Activated T-cell treated with anti-CD3 and anti-CD28 coated beads for 1 hour (primary cell): ENCODE data around the gene RAB28.

Source experiments
- DNase-seq: peaks from one replicate; pipeline ENCODE4 v3.0.0-alpha.2; 2020; ENCODE audit warnings: low read depth

The RAB28 gene

GRCh38 chr4:13509442-13509841, 25.3 kb upstream of the RAB28 start:
- DNase-seq, result no peak

GRCh38 chr4:13504374-13504773, 20.2 kb upstream of the RAB28 start:
- no peak for DNase-seq

DNA sequence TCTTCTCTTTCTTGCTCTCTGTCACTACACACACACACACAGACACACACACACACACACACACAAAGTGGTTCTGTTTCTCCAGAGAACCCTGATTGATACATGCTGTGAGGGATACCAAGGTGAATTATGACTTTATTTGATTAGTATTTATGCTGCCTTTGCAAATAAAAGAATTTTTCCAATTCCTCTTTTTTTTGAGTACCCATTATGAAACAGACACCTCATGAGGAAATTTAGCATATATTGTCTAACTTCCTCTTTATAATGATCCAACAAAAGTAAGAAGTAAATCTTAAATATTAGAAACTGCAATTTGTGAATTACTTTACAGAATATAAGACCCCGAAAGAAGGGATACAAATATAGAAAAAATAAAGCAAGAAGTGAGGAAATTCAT, 14.3 kb upstream of the RAB28 start:
- DNase-seq, result no peak

DNA sequence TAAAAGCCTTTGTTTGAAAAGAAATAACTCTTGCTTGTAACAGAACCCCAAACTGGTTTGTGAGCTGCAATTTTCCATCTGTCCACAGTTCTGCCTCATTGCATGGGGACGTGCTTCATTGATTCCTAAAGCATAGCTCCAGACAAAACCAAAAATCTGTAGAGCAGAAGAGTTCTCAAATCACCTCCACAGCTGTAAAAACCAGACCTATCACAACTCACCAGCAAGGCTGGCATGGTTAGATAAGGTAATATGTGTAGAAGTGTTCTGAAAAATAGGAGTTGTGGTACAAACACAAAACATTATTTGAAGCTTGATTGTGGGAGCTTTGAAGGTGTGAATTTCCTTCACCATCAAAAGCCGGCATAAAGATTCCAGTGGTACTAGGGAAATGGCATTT, 12.5 kb upstream of the RAB28 start:
- DNase-seq, result no peak

DNA sequence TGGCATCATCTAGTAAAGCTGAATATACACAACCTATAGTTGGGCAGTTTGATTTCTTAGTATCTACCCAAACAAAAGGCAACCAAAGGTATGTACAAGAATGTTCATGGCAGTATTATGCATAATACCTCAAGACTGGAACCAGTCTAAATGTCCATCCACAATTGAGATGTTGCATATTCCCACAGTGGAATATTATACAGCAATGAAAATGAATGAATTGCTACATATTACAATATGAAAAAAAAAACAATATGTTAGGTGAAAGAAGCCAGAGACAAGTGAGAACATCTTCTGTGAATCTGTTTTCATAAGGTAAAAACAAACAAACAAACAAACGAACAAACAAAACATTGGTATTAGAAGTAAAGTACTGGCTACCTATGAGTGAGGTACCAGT, 11.6 kb upstream of the RAB28 start:
- no peak for DNase-seq

DNA sequence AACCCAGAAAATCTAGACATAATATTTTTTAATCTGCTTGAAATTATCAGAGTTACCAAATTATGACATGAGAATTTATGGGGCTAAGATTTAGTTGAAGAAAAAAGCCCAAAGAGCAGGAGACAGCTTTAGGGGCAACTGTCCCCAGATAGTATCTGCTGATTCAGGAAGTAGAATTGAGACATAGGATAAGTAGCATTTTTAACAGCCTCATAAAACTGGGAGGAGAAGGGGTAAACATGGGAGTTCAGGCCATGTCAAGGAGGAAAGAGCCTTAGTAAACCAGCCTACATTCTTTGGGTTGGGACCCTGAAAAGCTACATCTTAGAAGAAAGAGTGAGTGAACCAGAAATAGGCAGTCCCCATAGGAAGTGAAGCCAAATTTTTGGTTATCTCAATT, 9.7 kb upstream of the RAB28 start:
- DNase-seq, result no peak

GRCh38 chr4:13492747-13493146, 8.6 kb upstream of the RAB28 start:
- no peak for DNase-seq

- DNase-seq, result no peak
These were observed 645 bp upstream of the RAB28 start for GRCh38 chr4:13484749-13485221.

- DNase-seq, result peak; percentile 3
These were observed 395 bp downstream of the RAB28 start for GRCh38 chr4:13483768-13484121.

- DNase-seq, result no peak
These were observed 888 bp downstream of the RAB28 start for GRCh38 chr4:13483136-13483767.

- DNase-seq, result no peak
These were observed 2.6 kb downstream of the RAB28 start for GRCh38 chr4:13481569-13481968.

- no peak for DNase-seq
These were observed 5.4 kb downstream of the RAB28 start for GRCh38 chr4:13478707-13479106.

DNA sequence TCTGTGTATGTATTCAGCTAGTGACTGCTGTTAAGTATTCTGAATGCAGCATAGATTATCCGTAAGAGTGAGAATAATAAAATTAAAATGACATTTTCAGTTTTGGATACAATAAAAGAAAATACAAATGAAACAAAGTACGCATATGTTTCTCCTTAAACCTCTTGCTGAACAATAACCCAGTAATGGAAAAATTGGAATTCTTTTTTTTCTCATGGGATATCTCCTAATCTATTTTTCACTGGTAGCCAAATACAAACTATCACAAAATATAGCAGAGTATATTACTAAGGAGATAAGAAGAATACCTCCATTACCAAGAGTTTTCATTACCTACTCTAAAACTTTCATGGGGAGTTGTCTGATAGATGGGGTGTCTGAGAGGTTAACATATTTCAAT, 6.0 kb downstream of the RAB28 start:
- no peak for DNase-seq

DNA sequence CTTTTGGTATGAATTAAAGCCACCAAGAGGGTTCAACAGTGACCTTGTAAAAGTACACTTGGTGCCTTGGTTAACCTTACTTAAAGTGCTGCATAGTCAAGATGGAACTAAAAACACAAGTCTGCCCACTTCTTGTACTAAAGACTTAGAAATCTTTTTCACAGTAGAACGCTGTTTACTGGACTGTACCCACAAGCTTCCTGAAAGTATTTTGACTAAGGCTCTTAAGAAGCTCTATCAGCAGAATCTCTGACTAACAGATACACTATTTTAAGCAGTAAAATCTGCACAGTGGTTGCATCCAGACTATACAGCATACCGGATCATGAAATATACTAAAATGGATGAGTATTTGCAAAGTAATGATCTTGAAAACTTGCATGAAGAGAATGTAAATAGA, 7.2 kb downstream of the RAB28 start:
- no peak for DNase-seq

- no peak for DNase-seq
These were observed 8.0 kb downstream of the RAB28 start for GRCh38 chr4:13476152-13476551.

GRCh38 chr4:13471400-13471799, 12.7 kb downstream of the RAB28 start:
- DNase-seq, result no peak

- no peak for DNase-seq
These were observed 13.8 kb downstream of the RAB28 start for GRCh38 chr4:13470379-13470778.

- DNase-seq, result no peak
These were observed 19.2 kb downstream of the RAB28 start for GRCh38 chr4:13464973-13465372.

DNA sequence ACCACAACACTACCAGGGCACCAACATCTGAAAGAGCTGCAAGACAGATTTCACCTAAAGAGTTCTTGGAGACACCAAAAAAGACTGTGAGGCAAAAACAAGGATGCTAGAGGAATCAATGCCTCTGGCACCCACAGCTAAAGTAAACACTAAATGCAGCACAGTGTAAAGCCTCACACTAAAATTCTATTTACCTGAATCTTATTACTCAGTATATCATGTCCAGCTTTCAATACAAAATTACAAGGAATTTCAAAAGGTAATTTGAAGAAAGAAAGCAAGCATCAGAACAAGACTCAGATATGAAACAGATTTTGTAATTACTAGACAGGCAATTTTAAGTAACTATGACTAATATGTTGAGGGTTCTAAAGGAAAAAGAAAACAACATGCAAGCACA, 19.6 kb downstream of the RAB28 start:
- no peak for DNase-seq

- no peak for DNase-seq
These were observed 22.8 kb downstream of the RAB28 start for GRCh38 chr4:13461191-13461905.

DNA sequence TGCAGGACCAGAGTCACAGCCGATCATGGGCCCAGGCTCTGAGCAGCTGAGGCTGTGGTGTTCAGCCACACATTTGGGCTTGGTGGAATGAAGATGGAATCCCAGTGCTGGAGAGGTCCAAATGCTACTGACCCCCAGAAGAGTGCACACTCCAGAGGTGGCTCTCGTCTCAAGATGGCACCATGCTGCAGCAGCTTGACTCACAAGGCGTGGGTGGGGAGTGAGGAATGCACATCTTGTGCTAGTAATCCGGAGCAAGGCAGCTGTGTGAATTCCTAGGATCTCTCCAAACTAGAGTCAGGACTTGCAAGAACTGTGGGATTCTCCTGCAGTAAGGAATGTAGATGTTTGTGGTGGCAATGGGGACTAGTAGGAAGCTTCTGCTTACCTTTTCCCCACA, 28.7 kb downstream of the RAB28 start:
- DNase-seq, result no peak

DNA sequence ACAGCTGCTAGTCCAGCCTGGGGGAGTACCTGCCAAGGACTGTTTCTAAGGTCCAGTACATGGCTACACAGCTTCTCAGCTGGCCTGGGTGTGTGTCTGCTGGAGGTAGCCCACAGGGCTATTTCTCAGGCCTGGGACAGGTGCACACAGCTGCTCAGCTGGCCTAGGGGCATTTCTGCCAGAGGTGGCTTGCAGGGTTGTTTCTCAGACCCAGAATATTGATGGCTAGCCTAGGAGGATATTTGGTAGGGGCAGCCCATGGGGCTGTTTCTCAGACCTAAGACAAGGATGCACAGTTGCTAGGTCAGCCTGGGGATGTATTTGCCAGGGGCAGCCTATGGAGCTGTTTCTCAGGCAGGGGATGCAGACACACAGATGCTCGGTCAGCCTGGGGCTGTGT, 29.4 kb downstream of the RAB28 start:
- no peak for DNase-seq

DNA sequence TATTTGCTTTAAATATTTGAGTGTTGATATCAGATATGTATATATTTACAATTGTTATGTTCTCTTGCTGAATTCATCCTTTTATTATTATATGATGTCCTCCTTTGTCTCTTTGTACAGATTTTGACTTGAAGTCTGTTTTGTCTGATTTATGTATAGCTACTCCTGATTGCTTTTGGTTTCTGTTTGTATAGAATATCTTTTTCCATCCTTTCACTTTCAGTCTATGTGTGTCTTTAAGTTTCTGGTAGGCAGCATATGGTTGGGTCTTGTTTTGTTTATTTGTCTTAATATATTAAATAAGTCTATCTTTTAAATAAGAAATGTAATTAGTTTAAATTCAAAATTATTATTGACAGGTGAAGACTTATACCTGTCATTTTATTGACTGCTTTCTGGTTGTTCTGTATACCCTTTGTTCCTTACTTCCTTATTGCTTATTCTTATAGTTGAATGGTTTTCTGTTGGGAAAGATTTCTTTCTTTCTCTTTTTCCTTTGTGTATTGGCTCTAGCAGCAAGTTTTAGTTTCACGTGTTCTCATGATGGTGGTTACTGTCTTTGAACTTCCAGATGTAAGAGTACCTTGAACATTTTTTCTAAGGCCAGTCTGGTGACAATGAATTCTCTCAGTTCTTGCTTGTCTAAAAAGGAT, 31.1 kb downstream of the RAB28 start:
- no peak for DNase-seq

- no peak for DNase-seq
These were observed 34.5 kb downstream of the RAB28 start for GRCh38 chr4:13449590-13449989.
